ENCODE results near the gene FBXO31.

FBXO31 gene

DNA sequence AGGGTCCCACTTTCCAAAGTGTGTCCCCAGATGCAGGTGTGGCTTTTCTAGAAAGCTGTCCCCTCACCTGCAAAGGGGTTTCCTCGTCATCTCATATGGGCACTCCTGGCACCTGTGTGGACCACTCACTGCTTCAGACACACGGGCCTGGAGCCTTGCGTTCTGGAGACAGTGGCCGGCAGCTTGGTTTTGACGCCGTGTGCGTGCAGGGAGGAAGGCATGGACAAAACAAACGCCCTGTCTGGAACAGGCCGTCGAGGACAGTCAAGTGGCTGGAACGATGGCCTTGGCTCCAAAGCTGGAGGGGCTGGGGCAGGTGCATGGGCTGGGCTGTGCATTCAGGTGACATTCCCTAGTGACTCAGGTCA, 53.3 kb downstream of the FBXO31 start:
- no peak overlapping the region for H2AFZ ChIP-seq (ENCODE audit: low read depth, low read length)
- no peaks in the 10 kb centered on the region for H3K79me2 ChIP-seq (ENCODE audit: low read length)
- no peaks in the 10 kb centered on the region for H3K27me3 ChIP-seq (ENCODE audit: low read depth, low read length)
- no peak overlapping the region for H3K9ac ChIP-seq (ENCODE audit: low read length)
- TF ChIP-seq EZH2phosphoT487 (IDR thresholded peaks at IDR 0.05; ENCODE audit: low read depth), result no peak
- TF ChIP-seq, protein P1, sequence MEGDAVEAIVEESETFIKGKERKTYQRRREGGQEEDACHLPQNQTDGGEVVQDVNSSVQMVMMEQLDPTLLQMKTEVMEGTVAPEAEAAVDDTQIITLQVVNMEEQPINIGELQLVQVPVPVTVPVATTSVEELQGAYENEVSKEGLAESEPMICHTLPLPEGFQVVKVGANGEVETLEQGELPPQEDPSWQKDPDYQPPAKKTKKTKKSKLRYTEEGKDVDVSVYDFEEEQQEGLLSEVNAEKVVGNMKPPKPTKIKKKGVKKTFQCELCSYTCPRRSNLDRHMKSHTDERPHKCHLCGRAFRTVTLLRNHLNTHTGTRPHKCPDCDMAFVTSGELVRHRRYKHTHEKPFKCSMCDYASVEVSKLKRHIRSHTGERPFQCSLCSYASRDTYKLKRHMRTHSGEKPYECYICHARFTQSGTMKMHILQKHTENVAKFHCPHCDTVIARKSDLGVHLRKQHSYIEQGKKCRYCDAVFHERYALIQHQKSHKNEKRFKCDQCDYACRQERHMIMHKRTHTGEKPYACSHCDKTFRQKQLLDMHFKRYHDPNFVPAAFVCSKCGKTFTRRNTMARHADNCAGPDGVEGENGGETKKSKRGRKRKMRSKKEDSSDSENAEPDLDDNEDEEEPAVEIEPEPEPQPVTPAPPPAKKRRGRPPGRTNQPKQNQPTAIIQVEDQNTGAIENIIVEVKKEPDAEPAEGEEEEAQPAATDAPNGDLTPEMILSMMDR (IDR thresholded peaks at IDR 0.05; ENCODE audit: low read depth, low read length), result no peak
- H3K4me1 ChIP-seq (ENCODE audit: low read length), result no peaks in the 10 kb centered on the region
- no peaks in the 10 kb centered on the region for H3K36me3 ChIP-seq (replicated peaks; ENCODE audit: low read depth, low read length)
- no peak overlapping the region for H3K4me2 ChIP-seq (ENCODE audit: low read length)
- no peak overlapping the region for H3K27ac ChIP-seq (ENCODE audit: low read length)
- no peaks in the 10 kb centered on the region for H4K20me1 ChIP-seq (ENCODE audit: insufficient read depth, low read length)
- no peaks in the 10 kb centered on the region for H3K9me3 ChIP-seq (ENCODE audit: insufficient read depth, low read length)
- H3K4me3 ChIP-seq (ENCODE audit: low read length), result no peak overlapping the region

DNA sequence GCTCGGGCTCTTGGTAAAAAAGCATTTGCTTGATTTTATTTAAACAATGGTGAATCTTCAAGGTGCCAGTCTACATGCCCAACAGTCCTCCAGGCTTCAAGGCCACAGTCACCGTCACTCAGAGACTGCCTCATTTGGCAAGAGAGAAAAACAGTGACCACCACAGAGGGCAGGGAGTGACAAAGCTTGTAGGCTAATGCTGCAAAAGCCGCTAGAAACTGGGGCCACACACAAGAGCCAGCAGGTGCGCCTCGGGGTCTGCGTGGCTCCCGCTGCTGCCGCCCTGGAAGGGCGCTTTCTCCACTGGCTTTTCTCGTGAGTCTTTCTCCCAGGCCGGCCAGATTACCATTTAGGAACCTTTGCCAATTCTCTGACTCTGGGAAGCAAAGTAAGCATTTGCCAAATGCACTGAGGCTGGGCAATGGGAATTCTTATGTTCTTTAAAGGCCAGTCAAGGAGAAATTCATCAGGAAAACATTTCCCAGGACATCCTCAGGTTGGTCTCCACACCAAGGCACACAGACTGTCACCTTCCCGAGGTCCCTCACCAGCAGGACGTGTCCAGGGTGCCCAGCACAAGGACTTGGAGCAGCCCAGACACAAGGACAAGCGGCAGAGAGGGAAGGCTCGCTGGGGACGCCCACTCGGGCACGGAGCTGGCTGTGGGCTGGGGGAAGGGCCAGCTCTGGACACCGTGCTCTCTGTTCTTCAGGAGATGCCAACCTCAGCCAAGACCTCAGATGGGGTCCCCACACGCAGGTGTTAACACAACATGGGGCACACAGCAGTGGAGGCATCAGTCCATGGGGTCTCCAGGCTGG, 53.9 kb downstream of the FBXO31 start:
- Histone ChIP-seq H3K4me3 (ENCODE audit: low read length) (no peak overlapping the region), H4K20me1 (ENCODE audit: insufficient read depth, low read length) (no peaks in the 10 kb centered on the region), H3K4me1 (ENCODE audit: low read length) (no peaks in the 10 kb centered on the region), H3K9ac (ENCODE audit: low read length) (no peak overlapping the region), H3K4me2 (ENCODE audit: low read length) (no peak overlapping the region), H3K27me3 (ENCODE audit: low read depth, low read length) (no peaks in the 10 kb centered on the region), H3K27ac (ENCODE audit: low read length) (no peak overlapping the region), H3K36me3 (replicated peaks; ENCODE audit: low read depth, low read length) (no peaks in the 10 kb centered on the region), H2AFZ (ENCODE audit: low read depth, low read length) (no peak overlapping the region), H3K9me3 (ENCODE audit: insufficient read depth, low read length) (no peaks in the 10 kb centered on the region), H3K79me2 (ENCODE audit: low read length) (no peaks in the 10 kb centered on the region)
- TF ChIP-seq EZH2phosphoT487 (IDR thresholded peaks at IDR 0.05; ENCODE audit: low read depth), result no peak
- TF ChIP-seq, protein P1 (IDR thresholded peaks at IDR 0.05; ENCODE audit: low read depth, low read length), result no peak

DNA sequence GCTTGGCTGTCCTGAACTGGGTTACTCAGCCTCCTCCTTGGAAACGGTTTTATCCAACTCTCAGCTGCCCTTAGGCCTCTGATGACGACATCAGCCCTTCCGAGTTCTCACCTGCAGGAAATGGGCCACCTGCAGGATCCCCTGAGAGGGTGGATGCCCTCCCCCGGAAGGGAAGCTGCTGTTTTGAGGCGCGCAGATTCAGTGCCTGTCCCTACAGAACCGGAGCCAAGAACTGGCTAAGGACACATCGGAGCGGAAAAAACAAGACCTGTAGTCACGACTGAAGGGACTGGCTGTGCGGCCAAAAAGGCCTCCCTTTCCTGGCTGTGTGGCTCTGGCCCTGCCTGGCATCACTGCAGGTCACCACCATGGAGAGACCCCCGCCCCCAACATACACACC, 54.7 kb downstream of the FBXO31 start:
- no peaks in the 10 kb centered on the region for H3K27me3 ChIP-seq (ENCODE audit: low read depth, low read length)
- H3K4me1 ChIP-seq (ENCODE audit: low read length), result no peaks in the 10 kb centered on the region
- H3K4me3 ChIP-seq (ENCODE audit: low read length), result no peak overlapping the region
- H2AFZ ChIP-seq (ENCODE audit: low read depth, low read length), result no peak overlapping the region
- H4K20me1 ChIP-seq (ENCODE audit: insufficient read depth, low read length), result no peaks in the 10 kb centered on the region
- H3K27ac ChIP-seq (ENCODE audit: low read length), result no peak overlapping the region
- H3K9me3 ChIP-seq (ENCODE audit: insufficient read depth, low read length), result no peaks in the 10 kb centered on the region
- H3K36me3 ChIP-seq (replicated peaks; ENCODE audit: low read depth, low read length), result no peaks in the 10 kb centered on the region
- H3K4me2 ChIP-seq (ENCODE audit: low read length), result no peak overlapping the region
- TF ChIP-seq EZH2phosphoT487 (IDR thresholded peaks at IDR 0.05; ENCODE audit: low read depth), result no peak
- TF ChIP-seq, protein P1 (IDR thresholded peaks at IDR 0.05; ENCODE audit: low read depth, low read length), result no peak
- no peak overlapping the region for H3K9ac ChIP-seq (ENCODE audit: low read length)
- no peaks in the 10 kb centered on the region for H3K79me2 ChIP-seq (ENCODE audit: low read length)

DNA sequence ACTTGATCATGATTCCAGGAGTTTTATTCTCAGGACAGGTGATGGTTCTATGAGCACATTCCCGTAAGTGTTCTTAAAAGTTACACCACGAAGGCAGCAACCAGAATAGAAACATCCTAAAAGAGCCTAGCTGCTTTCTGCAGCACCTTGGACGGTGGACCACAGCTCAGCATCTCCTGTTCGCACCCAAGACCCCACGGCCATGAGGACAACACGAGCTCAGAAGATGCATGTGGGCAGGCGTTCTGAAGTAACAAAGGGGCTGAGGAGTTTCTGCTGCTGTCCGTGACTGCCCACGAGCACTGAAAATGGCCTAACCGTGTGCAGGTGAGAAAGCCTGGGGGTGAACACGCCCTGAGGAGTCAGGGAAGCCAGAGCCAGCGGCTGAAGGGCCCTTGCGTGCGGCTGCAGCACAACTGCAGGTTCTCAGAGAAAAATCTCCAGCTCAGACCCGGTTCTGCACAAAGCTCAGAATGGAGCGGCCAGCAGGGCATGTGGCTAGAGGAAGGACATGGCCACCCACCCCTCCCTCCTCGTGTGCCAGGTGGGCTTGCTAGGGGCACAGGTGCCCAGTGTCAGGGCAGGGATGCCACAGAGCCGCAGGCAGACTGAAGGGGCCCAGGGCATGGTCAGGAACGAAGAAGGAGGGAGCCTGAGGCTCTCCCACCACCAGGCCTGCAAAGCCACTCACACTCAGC, 55.6 kb downstream of the FBXO31 start:
- H4K20me1 ChIP-seq (ENCODE audit: insufficient read depth, low read length), result no peaks in the 10 kb centered on the region
- H3K27ac ChIP-seq (ENCODE audit: low read length), result no peak overlapping the region
- no peaks in the 10 kb centered on the region for H3K4me1 ChIP-seq (ENCODE audit: low read length)
- TF ChIP-seq, protein P1 (IDR thresholded peaks at IDR 0.05; ENCODE audit: low read depth, low read length), result no peak
- no peak for TF ChIP-seq EZH2phosphoT487 (IDR thresholded peaks at IDR 0.05; ENCODE audit: low read depth)
- H3K9me3 ChIP-seq (ENCODE audit: insufficient read depth, low read length), result no peaks in the 10 kb centered on the region
- no peaks in the 10 kb centered on the region for H3K79me2 ChIP-seq (ENCODE audit: low read length)
- no peak overlapping the region for H3K9ac ChIP-seq (ENCODE audit: low read length)
- no peak overlapping the region for H3K4me3 ChIP-seq (ENCODE audit: low read length)
- no peaks in the 10 kb centered on the region for H3K36me3 ChIP-seq (replicated peaks; ENCODE audit: low read depth, low read length)
- H3K27me3 ChIP-seq (ENCODE audit: low read depth, low read length), result no peaks in the 10 kb centered on the region
- no peak overlapping the region for H3K4me2 ChIP-seq (ENCODE audit: low read length)
- H2AFZ ChIP-seq (ENCODE audit: low read depth, low read length), result no peak overlapping the region
